DMS53 treated with DMSO at 0.1 percent for 48 hours (cell line): Measurements from ENCODE around the gene DGCR2.
"Not testable (repeated sequence)": the region's sequence is repeated elsewhere in the genome, so short reads cannot be mapped to it uniquely, and the experiment has no call there.

Experiments
- DNase-seq: peaks from one replicate; lab custom pipeline; 2025; ENCODE audit not compliant: unreplicated experiment; lab: John Stamatoyannopoulos, UW

The DGCR2 gene

GRCh38 chr22:18988958-18989357 lies 133.3 kb downstream of the DGCR2 start:
- DNase-seq: no peak

- no peak for DNase-seq
Measured at GRCh38 chr22:18987765-18988164, 134.4 kb downstream of the DGCR2 start.

- not testable (repeated sequence) for DNase-seq
Measured at GRCh38 chr22:18987114-18987513, 135.1 kb downstream of the DGCR2 start.
